ENCODE data around the gene CCDC88C. TPM values are rescaled to one million over a fixed set of nuclear protein-coding genes. Genes with fewer than 3 reads are reported as not detected.
A peak's percentile ranks its signal among the peaks of the same experiment; 100 is the strongest.

The CCDC88C gene
- total and polyA plus RNA-seq, 2 experiments from 2014 or later: 23.6 to 60.7 TPM

DNA sequence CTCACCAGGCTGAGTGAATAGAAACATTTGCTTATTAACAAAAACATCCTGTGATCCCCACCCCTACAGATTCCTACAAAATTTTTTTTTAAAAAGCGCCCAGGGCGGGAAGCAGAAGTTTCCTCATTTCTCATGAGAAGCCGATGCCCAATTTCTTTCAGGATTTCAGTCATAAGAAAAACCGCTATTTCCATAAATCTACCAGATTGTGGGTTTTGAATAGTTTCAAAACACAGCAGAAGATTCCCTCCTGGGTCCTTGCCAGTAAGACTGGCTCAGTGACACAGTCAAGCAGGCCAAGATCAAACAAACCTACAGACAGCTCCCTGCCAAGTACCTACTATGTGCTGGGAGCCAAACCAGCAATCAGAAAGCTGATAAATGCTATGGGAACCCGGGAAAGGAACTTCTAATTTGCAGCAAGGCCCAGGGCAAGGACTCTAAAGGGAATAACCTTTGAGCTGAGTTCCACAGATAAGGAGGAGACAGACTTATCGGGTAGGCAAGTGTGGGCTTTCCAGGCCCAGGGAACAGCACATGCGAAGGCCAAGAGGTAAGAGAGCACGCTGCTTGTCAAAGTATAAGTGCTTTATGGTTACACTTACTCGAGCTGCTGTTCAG is 68.7 kb downstream of the CCDC88C start:
- Mint-ChIP-seq H3K27me3 (ENCODE audit: insufficient read depth, low read depth, poor library complexity) (peaks cover 2% of the 10 kb centered on the region), H3K36me3 (ENCODE audit: low read depth) (no peaks in the 10 kb centered on the region), H3K4me1 (peaks cover 52% of the 10 kb centered on the region), H3K4me3 (no peak overlapping the region), H3K27ac (peak overlapping the region; percentile 63), H3K9me3 (no peaks in the 10 kb centered on the region)
- Histone ChIP-seq H3K27me3 (ENCODE audit: insufficient read depth) (no peaks in the 10 kb centered on the region), H4K20me1 (replicated peaks; ENCODE audit: insufficient read depth) (peaks cover 11% of the 10 kb centered on the region; the same call in 1 of the 2 replicates), H3K4me3 (no peak overlapping the region), H3K4me1 (ENCODE audit: insufficient read depth) (peaks cover 32% of the 10 kb centered on the region), H3K79me2 (replicated peaks; ENCODE audit: insufficient read depth) (peaks cover 57% of the 10 kb centered on the region), H2AFZ (no peak overlapping the region), H3F3A (replicated peaks; ENCODE audit: low read depth) (no peaks in the 10 kb centered on the region), H3K4me2 (no peak overlapping the region), H3K27ac (ENCODE audit: low read depth) (peak overlapping the region; percentile 81), H3K9me2 (ENCODE audit: insufficient read depth) (no peaks in the 10 kb centered on the region), H3K36me3 (ENCODE audit: insufficient read depth) (no peaks in the 10 kb centered on the region)
- TF ChIP-seq, protein P1, sequence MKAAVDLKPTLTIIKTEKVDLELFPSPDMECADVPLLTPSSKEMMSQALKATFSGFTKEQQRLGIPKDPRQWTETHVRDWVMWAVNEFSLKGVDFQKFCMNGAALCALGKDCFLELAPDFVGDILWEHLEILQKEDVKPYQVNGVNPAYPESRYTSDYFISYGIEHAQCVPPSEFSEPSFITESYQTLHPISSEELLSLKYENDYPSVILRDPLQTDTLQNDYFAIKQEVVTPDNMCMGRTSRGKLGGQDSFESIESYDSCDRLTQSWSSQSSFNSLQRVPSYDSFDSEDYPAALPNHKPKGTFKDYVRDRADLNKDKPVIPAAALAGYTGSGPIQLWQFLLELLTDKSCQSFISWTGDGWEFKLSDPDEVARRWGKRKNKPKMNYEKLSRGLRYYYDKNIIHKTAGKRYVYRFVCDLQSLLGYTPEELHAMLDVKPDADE (IDR thresholded peaks at IDR 0.05): no peak
- TF ChIP-seq STAT1 (IDR thresholded peaks at IDR 0.05; ENCODE audit: unreplicated experiment) (no peak), POLR2AphosphoS5 (IDR thresholded peaks at IDR 0.05; ENCODE audit: low read depth) (no peak), CREB1 (CRISPR knock-in tag; IDR thresholded peaks at IDR 0.05; ENCODE audit: low read depth) (no peak)
- TF ChIP-seq, protein P2, sequence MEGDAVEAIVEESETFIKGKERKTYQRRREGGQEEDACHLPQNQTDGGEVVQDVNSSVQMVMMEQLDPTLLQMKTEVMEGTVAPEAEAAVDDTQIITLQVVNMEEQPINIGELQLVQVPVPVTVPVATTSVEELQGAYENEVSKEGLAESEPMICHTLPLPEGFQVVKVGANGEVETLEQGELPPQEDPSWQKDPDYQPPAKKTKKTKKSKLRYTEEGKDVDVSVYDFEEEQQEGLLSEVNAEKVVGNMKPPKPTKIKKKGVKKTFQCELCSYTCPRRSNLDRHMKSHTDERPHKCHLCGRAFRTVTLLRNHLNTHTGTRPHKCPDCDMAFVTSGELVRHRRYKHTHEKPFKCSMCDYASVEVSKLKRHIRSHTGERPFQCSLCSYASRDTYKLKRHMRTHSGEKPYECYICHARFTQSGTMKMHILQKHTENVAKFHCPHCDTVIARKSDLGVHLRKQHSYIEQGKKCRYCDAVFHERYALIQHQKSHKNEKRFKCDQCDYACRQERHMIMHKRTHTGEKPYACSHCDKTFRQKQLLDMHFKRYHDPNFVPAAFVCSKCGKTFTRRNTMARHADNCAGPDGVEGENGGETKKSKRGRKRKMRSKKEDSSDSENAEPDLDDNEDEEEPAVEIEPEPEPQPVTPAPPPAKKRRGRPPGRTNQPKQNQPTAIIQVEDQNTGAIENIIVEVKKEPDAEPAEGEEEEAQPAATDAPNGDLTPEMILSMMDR (conservative IDR thresholded peaks at IDR 0.05; ENCODE audit: low read depth in 2 of 2): no peak
- TF ChIP-seq, protein P3, sequence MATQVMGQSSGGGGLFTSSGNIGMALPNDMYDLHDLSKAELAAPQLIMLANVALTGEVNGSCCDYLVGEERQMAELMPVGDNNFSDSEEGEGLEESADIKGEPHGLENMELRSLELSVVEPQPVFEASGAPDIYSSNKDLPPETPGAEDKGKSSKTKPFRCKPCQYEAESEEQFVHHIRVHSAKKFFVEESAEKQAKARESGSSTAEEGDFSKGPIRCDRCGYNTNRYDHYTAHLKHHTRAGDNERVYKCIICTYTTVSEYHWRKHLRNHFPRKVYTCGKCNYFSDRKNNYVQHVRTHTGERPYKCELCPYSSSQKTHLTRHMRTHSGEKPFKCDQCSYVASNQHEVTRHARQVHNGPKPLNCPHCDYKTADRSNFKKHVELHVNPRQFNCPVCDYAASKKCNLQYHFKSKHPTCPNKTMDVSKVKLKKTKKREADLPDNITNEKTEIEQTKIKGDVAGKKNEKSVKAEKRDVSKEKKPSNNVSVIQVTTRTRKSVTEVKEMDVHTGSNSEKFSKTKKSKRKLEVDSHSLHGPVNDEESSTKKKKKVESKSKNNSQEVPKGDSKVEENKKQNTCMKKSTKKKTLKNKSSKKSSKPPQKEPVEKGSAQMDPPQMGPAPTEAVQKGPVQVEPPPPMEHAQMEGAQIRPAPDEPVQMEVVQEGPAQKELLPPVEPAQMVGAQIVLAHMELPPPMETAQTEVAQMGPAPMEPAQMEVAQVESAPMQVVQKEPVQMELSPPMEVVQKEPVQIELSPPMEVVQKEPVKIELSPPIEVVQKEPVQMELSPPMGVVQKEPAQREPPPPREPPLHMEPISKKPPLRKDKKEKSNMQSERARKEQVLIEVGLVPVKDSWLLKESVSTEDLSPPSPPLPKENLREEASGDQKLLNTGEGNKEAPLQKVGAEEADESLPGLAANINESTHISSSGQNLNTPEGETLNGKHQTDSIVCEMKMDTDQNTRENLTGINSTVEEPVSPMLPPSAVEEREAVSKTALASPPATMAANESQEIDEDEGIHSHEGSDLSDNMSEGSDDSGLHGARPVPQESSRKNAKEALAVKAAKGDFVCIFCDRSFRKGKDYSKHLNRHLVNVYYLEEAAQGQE (IDR thresholded peaks at IDR 0.05; ENCODE audit: unreplicated experiment): no peak
- DNase-seq (ENCODE audit: low spot score) (no peak), ATAC-seq (no peak)

DNA sequence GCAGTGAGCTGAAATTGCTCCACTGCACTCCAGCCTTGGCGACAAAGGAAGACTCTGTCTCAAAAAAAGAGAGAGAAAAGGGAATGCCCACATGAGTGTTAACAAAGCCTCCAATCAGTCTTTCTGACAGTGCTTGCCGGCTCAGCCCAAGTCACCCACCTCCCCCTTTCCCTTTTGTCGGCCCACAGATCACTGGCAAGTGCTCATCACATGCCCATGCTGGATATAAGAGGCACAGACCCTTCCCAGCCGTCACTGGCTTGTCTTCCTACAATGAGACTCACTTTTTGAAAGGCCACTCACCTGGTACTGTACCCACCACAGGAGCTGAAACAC is 70.8 kb downstream of the CCDC88C start:
- no peaks in the 10 kb centered on the region for H3K9me2 ChIP-seq (ENCODE audit: insufficient read depth)
- H3K36me3 ChIP-seq (ENCODE audit: insufficient read depth): no peaks in the 10 kb centered on the region
- Mint-ChIP-seq H3K36me3 (ENCODE audit: low read depth) (no peaks in the 10 kb centered on the region; the same call in 2 of the 3 replicates), H3K4me3 (no peak overlapping the region), H3K4me1 (peaks cover 33% of the 10 kb centered on the region), H3K27me3 (ENCODE audit: insufficient read depth, low read depth, poor library complexity) (peaks cover 2% of the 10 kb centered on the region), H3K9me3 (no peaks in the 10 kb centered on the region), H3K27ac (peak overlapping the region; percentile 82; the same call in 1 of the 2 replicates)
- H3K4me1 ChIP-seq (ENCODE audit: insufficient read depth): peaks cover 22% of the 10 kb centered on the region
- TF ChIP-seq EZH2 (IDR thresholded peaks at IDR 0.05; ENCODE audit: low read depth, unreplicated experiment) (no peak), CREB1 (CRISPR knock-in tag; IDR thresholded peaks at IDR 0.05; ENCODE audit: low read depth) (no peak), ZNF114 (CRISPR knock-in tag; IDR thresholded peaks at IDR 0.05) (no peak), ZNF331 (CRISPR knock-in tag; IDR thresholded peaks at IDR 0.05; ENCODE audit: low read depth) (no peak), EZH2phosphoT487 (IDR thresholded peaks at IDR 0.05; ENCODE audit: unreplicated experiment) (no peak), POLR2AphosphoS5 (IDR thresholded peaks at IDR 0.05; ENCODE audit: low read depth) (no peak)
- TF ChIP-seq, protein P1 (IDR thresholded peaks at IDR 0.05): no peak
- TF ChIP-seq, protein P2 (conservative IDR thresholded peaks at IDR 0.05; ENCODE audit: low read depth in 2 of 2): no peak
- ATAC-seq (no peak), DNase-seq (ENCODE audit: low spot score) (no peak)
- H4K20me1 ChIP-seq (replicated peaks; ENCODE audit: insufficient read depth): peaks cover 11% of the 10 kb centered on the region; the same call in 1 of the 2 replicates
- no peaks in the 10 kb centered on the region for H3K27me3 ChIP-seq (ENCODE audit: insufficient read depth)
- H3K4me3 ChIP-seq: no peak overlapping the region
- H3K4me2 ChIP-seq: no peak overlapping the region
- no peaks in the 10 kb centered on the region for H3F3A ChIP-seq (replicated peaks; ENCODE audit: low read depth)
- H3K79me2 ChIP-seq (replicated peaks; ENCODE audit: insufficient read depth): peaks cover 49% of the 10 kb centered on the region
- no peak overlapping the region for H2AFZ ChIP-seq
- no peak overlapping the region for H3K27ac ChIP-seq (ENCODE audit: low read depth)
